NCI-H1105 (cell line): ENCODE measurements around the gene FGD5.

Experiments
- DNase-seq: peaks from one replicate; lab custom pipeline; 2025; lab: John Stamatoyannopoulos, UW

FGD5 gene

DNA sequence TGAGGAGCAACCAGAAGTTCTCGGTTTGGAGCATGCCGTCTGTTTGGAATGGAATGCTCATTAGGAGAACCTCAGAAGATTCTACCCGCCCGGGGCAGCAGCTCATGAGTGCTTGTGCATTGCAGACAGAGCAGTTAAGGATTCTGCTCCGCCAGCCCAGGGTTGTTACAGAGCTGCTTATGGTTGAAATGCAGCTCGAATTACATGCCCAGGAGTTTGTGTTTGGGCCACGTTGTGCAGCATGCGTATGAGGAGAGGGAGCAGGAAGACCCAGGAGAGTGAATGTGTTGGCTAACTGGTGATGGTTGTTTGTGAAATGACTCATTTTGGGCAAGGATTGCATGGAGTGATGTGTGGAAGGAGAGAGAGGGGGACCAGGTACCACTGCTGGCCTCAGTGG is 9.0 kb downstream of the FGD5 start:
- no peak for DNase-seq

- DNase-seq: no peak
These were observed 11.0 kb downstream of the FGD5 start for GRCh38 chr3:14829811-14830210.

- DNase-seq: no peak
These were observed 13.2 kb downstream of the FGD5 start for GRCh38 chr3:14831916-14832450.

GRCh38 chr3:14832975-14833722 is 14.4 kb downstream of the FGD5 start:
- no peak for DNase-seq

DNA sequence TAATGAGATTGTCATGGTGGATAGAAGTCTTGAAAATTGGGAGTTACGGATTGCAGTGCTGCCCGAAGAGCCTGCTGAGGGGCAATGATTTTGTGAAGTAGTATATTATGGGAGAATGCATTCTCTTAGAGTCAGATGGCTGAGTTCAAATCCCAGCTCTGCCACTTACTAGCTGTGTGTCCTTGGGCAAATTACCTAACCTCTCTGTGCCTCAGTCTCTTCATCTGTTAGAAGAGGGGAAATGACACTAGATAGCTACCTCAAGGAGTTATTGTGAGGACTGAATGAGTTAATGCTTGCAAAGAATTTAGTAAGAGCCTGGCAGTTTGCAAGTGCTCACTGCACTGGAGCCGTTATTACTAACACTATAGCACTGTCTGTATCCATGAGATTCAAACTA is 15.4 kb downstream of the FGD5 start:
- DNase-seq: no peak

GRCh38 chr3:14834807-14835466 is 16.2 kb downstream of the FGD5 start:
- DNase-seq: no peak

- no peak for DNase-seq
These were observed 17.3 kb downstream of the FGD5 start for GRCh38 chr3:14836049-14836468.

DNA sequence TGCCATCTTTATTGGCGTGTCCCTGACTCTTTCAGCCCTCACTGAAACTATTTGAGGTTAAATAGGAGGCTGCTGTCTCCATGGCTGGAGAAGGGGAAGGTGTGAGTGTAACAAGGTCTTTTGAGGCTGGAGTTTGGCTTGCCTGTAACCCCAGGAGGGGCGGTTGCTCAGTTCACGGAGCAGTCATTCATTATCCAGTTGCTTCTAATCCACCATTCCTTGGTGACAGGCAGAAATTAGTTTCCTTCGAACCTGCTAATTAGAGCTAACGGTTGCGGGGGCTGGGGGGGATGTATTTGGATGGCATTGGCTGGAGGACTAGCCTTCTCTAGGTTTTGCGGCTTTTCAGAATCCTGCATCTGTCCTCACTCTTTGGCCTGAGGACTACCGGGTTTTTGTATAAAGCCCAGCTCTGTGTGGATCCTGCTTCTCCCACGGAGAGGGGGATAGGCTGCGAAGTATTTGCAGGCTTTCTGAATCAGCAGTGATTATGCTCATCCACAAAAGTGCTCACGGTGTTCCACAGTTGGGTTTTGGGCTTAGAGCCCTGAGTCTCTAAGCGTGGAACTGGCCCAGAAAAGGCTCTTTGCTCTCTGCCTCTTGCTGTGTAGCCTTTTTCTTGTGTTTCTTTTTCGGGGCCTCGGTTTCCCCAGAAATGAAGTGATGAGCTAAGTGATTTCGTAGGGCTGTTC is 18.6 kb downstream of the FGD5 start:
- no peak for DNase-seq

DNA sequence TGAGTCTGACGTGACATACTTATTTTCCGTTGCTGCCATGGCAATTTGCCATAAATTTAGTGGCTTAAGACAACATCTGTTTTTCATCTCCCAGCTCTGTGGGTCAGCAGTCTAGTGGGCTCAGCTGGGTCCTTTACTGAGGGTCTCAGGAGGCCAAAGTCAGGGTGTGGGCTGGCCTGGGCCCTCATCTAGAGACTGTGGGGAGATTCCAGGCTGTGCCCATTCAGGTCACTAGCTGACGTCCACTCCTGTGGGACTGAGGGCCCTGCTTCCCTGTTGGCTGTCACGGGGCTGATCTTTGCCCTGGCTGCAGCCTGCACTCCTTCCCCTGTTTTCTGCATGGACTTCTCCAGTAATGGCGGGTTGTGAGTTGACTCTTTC is 19.1 kb downstream of the FGD5 start:
- no peak for DNase-seq

DNA sequence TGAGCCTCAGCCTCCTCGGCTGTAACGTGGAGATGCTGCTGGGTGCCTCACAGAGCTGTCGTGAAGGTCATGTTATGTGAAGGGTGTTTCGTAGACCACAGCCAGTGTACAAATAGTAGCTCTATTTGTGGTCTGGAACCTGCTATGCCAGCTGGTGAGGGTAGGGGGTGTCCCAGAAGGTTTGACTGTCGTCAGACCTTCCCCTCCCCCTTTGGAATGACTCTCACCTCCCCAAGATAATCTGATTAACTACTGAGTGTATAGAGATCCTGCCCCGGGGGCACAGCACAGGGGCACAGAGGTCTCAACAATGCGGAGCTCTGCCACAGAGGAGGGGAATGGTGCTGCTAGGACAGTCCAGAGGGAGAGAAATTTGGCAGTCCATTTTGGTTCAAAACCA is 20.5 kb downstream of the FGD5 start:
- DNase-seq: no peak

GRCh38 chr3:14841836-14842235 is 23.1 kb downstream of the FGD5 start:
- DNase-seq: no peak

GRCh38 chr3:14842277-14842676 is 23.5 kb downstream of the FGD5 start:
- DNase-seq: no peak

- no peak for DNase-seq
These were observed 24.6 kb downstream of the FGD5 start for GRCh38 chr3:14843321-14843720.

DNA sequence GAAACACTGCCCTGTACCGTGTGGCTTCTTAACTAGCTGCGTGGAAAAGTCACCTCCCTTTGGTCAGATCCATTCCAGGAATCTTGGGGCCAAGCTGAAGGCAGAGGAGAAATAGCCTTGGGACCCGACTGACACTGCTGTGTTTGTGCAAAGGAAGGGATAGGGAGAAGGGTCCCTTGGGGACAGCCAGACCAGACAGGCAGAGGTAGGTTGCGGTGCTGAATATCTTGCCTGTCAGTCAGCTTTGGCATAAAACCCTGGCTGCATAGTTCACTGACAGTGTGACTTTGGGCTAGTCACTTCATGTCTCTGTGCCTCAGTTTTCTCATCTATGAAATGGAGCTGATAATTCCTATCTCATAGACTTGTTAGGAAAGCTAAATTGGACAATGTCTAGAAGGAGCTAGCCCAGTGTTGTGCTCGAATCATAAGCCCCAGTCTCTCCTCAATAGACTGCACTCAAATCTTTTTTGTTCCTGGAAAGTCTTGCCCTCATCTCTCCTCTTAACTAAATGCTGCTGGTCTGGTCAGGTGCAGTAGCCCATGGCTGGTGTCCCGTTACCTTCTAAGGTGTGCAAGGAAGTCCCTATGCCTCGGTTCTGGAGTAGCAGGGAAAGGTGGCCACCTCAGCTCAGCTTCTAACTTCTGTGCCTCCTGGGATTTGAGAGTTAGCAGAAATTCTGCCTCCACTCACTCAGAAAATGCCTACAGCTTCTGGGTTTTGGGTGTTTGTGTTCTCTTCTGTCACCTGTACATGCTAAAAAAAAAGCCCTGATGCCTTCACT is 25.8 kb downstream of the FGD5 start:
- no peak for DNase-seq

DNA sequence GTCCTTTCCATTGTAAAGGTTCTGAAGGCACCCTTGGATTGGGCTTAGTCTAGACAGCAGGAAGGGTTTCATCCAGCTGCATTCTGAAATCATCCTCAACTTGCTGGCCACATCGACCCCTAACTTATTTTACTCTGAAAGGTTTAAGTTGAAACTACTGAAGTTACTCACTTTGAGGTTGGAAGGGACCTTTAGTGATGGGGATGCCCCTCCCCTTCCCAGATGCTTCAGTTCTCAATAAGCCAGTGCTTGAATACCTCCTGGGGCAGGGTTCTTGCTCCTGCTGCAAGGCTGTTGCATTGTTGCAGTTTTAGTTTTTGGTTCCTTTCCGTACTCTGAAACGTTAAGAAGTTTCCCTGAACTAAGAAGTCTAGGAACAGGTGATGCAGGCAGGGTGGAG is 26.4 kb downstream of the FGD5 start:
- DNase-seq: no peak

GRCh38 chr3:14845826-14846225 is 27.1 kb downstream of the FGD5 start:
- no peak for DNase-seq

DNA sequence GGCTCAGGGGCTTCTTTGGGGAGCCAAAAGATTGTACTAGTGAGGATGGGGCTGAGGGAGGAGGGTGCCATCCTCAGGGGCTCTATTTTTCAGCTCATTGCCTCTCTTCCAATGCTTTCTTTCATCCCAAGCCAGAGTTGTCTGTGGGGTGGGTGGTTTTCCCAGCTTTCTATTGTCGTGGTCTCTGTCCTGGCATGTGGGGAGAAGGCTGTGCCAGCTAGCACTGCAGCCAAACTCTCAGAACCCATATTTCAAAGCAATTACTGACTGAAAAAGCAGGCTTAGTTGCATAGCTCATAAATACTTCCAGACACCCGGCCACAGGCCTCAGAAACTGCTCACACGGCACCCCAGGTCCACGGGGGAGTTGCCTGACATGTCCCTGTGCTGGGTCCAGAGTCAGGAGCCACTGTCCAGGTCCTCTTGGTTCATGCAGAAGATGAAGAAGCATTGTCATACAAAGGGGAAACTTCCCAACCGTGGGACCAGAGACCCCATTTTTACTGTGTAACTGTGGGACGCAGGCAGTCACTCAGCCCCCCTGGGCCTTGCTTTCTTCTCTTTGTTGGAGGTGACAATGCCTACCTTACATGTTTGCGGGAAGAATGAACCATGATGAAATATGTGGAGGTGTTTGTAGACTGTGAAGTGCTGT is 27.6 kb downstream of the FGD5 start:
- no peak for DNase-seq

- DNase-seq: no peak
These were observed 29.1 kb downstream of the FGD5 start for GRCh38 chr3:14847613-14848541.

DNA sequence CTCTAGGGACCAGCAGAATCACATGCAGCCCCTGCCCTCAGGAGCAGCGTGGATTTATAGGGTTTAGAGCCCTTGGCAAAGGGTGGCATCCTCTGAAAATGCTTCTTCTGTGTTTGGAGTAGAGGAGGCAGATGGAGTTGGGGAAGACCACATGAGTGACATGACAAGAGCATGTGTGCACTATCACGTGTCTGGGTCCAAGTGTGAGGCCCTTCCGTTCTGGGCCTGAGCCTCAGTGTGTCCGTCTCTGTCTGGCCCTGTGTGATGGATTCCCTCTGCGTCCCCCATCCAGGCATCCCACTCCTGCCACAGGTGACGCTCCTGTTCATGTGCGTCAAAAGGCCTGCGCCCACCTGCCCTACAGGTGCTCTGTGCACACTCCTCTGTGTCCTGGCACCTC is 30.1 kb downstream of the FGD5 start:
- DNase-seq: no peak

DNA sequence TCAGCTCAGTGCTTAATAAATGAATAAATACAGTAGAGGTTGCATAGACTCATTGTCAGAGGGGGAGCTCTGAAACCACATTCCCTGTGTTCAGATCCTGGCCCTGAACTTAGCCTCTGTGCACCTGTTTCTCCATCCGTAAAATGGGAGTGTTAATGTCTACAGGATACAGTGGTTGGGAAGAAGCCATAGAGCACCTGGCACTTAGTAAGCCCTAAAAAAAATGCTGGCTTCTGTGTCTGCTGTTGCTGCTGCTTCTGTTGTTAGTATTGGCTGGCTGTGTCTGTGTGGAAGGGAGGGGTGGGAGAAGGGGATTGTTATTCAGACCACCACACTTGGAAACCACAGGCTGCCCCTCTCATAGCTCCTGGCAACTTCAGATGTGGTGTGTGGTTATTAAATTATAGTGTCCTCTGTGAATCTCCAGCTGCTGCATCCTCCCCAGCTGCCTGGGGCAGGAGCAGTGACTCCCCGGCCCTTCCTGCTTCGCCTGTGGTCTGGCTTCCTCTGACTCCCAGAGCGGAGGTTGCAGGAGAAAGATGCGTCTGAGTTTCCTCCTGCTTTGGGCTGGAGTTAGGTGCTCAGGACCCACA is 31.0 kb downstream of the FGD5 start:
- DNase-seq: no peak
